T-helper 1 cell treated with Interleukin-12 subunit alpha and Interleukin-12 subunit beta and Interleukin-4 antibody, amounts not matched to agents 30 ng/mL and 1 ng/mL, for 36 hours (primary cell): Measurements from ENCODE around the gene STIL. TPM values are rescaled to one million over a fixed set of nuclear protein-coding genes. Genes with fewer than 3 reads are reported as not detected.
"Not testable (repeated sequence)": the region's sequence is repeated elsewhere in the genome, so short reads cannot be mapped to it uniquely, and the experiment has no call there.

ENCODE experiments used
- intact Hi-C: fragments of 100-400 bp; cut with micrococcal nuclease; formaldehyde crosslinking; loops from one replicate; pipeline ENCODE4 v1.15.1; 2024
- total RNA-seq: library from RNA; stranded (reverse); gene quantifications from 2 replicates; pipeline ENCODE4 v1.2.3, GENCODE V29; 2022

Gene STIL
- 28.4 and 32.0 TPM in 2 replicates for total RNA-seq

DNA sequence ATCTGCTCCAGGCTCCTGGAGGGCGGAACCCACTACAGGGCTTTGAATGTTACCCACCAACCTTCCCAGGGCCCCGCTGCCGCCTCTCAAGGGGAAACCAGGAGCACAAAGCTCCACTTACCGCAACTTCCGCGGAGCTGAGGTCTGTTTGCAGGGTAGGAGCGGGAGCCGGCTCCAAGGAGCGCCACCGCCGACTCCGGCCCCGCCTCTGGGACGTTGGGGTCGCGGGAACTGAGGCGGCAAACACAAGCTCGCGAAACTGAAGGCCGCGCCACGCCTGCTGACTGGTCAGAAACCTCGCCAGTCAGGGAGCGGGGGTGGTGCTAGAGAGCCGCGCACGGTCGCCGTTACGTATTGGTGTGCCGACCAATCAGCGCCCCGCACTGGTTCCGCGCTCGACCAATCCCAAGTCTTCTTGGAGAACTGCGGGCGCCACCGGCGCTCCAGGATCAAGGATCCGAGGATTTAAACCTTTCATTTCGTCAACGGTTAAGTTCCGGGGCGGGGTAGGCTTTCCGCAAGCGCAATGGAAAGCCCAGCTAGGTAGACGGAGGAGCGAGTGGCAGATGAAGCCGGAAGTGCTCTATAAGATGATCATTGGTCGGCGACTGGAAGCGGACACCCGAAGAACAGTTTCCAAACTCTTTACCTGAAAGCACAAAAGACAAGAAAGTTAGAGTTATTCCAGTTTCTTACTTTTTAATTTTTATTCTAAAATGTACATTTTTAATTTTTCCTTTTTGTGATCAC, at the start of gene STIL:
STIL (minus strand) TSS at position 233 of the 750 bp plus-strand sequence. CDS start 3,828 bp downstream, outside the sequence.
- intact Hi-C loops: loop anchor here (1.0 to 5.0 kb wide), 9 partner anchors 20 to 1822 kb away; partner anchors contain the start of genes EFCAB14, GPBP1L1, NSUN4 and TESK2

DNA sequence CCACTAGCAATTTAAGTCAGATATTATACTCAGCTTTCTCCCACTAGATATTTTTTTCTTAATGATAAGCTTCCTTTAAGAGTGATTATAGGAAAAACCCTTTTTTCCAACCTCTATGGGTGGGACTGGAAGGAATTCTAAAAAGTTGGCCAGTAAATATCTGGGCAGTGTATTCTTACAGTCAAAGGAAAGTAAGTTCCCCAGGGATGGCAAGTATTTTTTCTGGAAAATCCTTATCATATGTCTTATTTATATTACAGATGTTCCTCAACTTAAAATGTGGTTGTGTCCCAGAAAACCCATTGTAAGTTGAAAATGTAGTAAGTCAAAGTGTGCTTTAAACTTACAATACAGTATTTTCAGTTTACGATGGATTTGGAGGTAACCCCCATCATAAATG, 48.9 kb upstream of the STIL start:
- intact Hi-C loops: no loop called here

DNA sequence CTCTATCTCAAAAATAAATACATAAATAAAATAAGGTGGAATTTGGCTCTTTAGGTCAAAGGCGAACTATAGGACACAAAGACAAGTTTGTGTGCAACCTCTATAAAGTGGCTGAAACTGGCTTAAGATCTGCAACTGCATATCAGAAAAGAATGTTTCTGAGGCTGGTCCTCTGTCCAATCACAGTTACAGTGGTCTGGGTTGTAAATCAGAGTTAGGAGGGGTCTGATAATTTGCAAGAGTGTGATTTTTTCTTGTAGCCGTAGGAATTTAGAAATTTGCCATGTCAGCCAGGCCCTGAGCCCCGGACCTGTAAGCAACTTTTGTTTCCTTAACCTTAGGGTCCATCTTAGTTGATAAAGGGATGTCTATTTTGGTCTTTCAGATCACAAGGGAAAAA, 47.4 kb upstream of the STIL start:
- intact Hi-C loops: no loop called here

DNA sequence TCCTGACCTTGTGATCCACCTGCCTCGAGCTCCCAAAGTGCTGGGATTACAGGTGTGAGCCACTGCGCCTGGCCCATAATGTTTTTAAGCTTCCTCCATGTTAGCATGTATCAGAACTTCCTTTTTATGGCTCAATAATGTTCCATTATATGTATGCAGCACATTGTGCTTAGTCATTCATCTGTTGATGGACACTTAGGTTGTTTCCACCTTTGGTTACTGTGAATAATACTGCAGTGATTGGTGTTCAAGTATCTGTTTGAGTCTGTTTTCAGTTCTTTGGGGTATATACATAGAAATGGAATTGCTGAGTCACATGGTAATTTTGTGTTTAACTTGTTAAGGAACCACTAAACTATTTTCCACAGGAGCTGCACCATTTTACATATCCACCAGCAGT, 37.4 kb upstream of the STIL start:
- intact Hi-C loops: no loop called here

DNA sequence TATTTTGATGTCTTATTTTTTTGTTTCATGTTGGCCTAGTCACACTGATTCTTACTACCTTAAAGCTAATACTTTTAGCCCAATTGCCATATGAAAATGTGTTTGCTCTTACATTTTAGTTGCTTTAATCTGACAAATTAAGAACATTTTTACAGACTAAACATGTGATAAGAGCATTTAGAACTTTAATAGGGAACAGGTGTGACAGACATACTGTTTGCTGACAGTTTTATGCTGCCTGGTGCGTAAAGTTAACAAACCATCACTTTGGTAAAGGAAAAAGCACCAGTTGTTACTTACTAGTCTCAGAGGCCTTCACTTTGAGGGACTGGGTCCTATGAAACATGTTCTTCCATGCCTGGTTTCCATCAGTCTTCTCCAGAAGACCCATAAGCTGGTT, 34.3 kb upstream of the STIL start:
- intact Hi-C loops: no loop called here

DNA sequence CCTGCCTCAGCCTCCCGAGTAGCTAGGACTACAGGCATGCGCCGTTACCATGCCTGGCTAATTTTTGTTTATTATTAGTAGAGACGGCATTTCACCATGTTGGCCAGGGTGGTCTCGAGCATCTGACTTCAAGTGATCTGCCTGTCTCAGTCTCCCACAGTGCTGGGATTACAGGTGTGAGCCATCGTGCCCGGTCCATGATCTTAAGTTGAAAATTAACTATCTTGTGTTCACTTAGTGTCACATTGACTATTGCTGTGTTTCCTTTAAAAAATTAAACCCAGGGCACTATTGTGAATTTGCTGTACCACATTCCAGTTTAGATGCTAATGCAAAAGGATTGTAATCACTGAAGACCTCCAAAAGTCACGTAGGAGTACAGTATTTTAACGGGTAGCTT, 33.8 kb upstream of the STIL start:
- intact Hi-C loops: no loop called here

DNA sequence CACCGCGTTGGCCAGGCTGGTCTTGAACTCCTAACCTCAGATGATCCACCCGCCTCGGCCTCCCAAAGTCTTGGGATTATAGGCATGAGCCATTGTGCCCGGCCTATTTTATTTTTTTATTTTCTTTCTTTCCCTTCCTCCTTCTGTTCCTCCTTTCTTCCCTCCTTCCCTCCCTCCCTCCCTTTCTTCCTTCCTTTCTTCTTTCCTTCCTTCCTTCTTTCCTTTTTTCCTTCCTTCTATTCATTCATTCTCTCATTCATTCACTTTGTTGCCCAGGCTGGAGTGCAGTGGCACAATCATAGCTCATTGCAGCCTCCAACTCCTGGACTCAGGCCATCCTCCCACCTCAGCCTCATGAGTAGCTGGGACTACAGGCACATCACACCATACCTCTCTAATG, 33.0 kb upstream of the STIL start:
- intact Hi-C loops: not testable (repeated sequence)

DNA sequence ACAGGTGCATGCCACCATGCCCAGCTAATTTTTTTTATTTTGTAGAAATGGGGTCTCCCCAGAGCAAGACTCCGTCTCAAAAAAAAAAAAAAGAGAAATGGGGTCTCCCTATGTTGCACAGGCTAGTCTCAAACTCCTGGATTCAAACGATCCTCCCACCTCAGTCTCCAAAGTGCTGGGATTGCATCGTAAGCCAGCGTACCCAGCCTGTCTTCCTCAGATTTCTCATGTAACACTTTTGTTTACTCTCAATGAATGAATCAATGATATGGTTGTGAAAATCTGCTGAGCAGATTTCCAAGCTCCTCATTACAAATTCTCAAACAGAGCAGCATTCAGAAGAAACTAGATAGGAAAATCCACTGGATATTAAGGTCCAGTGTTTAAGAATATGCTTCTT, 26.3 kb upstream of the STIL start:
- intact Hi-C loops: no loop called here

DNA sequence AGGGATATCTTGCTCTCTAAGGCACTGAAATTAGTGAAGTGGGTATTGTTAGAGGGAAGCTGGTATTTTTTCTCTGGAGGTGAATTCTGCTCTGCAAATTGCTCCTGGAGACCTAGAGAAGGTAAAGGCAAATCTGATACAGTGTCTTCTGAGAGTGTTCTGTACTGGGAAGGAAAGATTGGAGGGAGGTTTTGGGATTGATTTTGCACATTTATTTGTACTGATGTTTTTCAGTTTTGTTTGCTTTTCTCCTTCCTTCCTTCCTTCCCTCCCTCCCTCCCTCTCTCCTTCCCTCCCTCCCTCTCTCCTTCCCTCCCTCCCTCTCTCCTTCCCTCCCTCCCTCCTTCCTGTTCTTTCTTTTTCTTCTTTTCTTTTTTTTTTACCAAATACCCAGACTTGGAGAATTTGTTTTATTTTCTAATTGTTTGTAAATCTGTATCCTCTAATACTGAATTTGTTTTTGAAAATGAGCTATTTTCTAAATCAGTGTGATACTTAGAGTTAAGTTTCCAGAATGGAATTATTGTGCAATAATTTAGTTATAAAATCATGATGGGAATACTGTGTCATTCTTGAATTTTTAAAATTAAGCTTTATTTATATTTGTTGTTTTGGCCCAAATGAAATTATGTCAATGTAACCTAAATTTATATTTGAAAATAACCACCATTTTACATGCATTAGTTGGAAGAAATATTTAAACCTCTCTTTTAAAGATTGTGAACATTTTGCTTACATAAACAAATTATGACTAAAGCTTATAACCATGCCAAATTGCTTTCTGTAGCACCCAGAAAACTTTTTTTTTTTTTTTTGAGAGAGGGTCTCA, 24.5 kb upstream of the STIL start:
- intact Hi-C loops: no loop called here

DNA sequence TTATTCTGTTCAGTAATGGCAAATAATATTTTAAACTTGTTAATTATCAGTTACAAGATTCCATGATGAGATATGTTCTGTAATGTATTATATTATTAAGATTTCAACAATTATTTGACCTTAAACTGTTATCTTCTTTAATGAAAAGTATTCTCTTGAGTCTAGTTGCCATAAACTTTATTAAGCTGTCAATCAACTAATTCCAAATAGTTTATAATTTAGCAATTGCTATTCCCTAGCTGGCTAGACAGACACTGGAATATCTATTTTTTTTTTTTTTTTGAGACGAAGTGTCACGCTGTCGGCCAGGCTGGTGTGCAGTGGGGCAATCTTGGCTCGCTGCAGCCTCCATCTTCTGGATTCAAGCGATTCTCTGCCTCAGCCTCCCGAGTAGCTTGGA, 23.4 kb upstream of the STIL start:
- intact Hi-C loops: no loop called here

DNA sequence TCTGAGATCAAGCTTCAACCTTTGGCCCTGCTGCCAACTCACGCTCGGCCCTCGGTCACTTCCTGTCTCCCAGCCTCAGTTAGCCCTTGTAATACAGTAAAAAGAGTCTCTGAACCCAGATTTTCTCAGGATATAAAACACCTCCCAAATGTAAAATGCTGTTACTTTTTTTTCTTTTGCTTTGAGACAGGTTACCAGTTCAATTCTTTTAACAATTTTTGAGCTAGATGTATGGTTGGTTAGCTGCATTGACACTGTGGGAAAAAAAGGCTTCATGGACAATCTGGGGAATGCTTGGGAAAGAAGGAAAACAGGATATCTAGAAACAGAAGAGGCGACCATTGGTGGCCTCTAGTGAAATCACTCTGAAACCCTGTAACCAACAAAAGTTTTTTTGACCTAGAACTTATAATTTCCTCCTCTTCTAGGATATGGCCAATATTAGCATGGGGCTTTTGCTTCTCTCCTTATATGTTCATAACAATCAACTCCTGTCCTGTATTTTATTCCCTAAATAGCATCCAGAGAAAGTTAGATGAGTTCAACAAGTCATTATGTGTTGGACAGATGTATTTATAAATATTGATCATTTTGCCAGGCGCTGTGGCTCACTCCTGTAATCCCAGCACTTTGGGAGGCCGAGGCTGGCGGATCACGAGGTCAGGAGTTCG, 21.0 kb upstream of the STIL start:
- intact Hi-C loops: loop anchor here (1.0 to 5.0 kb wide), 7 partner anchors 21 to 1088 kb away; partner anchors contain the start of genes PDZK1IP1, RAD54L and STIL

DNA sequence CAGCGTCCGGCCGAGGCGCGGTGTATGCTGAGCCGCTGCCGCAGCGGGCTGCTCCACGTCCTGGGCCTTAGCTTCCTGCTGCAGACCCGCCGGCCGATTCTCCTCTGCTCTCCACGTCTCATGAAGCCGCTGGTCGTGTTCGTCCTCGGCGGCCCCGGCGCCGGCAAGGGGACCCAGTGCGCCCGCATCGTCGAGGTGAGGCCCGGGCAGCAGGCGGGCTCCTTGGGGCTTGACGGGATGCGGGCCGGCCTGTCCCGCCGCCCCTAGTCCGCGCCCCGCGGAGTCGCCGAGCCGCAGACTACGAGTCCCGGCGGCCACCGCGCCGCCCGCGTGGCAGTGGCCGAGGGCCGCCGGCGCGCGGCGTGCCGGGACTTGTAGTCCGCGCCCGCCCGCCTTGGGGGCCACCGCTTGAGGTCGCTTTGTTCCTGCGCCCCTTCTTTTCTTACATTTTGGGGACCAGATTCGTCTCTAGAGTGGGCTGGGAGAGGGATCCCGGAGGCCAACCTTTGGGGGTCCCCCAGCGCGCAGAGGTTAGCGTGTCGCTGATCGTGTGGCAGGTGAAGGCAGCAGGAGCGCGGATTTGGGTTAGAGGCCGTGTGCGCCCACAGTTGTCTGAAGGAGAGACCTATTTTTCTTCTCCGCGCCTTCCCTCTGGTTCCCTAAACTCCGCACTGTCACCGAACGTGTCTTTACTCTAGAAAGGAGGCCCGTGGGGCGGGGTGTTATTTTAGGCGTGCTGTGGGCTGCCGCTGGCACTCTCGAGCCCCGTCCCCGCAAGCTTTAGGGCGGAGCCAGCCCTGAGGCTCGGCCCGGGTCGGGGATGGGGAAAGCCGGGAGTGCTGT, 20.2 kb upstream of the STIL start:
- intact Hi-C loops: loop anchor here (1.0 to 5.0 kb wide), 8 partner anchors 20 to 1087 kb away; partner anchors contain the start of genes EFCAB14, PDZK1IP1, RAD54L and STIL

DNA sequence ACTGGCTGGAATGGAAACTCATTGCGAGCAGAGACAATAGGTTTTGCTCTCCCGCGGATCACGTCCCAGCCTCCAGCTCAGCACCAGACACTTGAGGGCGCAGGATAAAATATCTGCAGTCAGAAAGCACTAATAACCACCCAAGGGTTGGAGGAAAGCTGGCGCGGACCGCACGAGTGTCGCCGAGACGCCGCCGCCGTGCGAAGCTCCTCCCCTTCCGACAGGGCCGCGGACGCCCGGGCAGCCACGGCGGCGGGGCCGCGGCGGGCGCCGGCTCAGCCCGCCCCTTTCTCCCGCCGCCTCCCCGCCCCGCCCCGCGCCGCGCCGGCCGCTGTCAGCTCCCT, 19.6 kb upstream of the STIL start, which contains the start of gene CMPK1:
CMPK1 (plus strand) TSS at position 213 of the 344 bp plus-strand sequence. CDS start 156 bp downstream, outside the sequence.
- intact Hi-C loops: loop anchor here (1.0 to 5.0 kb wide), 2 partner anchors 141 to 614 kb away; partner anchors contain the start of genes EFCAB14 and PDZK1IP1

DNA sequence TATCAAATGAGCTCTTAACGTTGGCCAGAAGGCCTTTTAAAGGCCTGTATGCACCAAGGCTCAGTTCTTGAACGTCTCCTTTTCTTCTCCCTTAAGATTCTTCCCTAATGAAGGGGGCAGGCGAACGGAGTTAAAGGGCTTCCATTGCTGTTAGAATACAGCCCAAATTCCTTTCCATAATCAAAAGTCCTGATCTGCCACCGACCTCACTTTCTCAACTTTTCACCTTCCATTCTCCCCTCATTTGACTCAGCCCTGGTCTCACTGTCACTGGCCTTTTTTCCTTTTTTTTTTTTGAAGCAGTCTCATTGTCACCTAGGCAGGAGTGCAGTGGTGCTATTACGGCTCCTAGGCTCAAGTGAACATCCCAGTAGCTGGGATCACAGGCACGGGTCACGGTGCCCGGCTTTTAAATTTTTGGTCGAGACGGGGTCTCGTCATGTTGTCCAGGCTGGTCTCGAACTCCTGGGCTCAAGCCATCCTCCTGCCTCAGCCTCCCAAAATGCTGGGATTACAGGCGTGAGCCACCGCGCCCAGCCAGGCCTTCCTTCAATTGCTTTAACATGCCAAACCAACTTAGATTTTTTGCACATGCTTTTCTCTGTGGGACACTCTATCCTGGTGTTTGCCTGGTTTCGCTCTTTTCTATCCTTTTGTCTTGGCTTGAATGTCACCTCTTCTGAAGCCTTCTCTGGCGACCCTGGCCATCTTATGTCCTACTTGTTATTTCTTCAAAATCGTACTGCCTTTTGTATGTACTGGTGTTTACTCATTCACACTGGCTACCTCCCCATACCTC, 19.0 kb upstream of the STIL start:
- intact Hi-C loops: loop anchor here (1.0 to 5.0 kb wide), 2 partner anchors 141 to 614 kb away; partner anchors contain the start of genes EFCAB14 and PDZK1IP1

DNA sequence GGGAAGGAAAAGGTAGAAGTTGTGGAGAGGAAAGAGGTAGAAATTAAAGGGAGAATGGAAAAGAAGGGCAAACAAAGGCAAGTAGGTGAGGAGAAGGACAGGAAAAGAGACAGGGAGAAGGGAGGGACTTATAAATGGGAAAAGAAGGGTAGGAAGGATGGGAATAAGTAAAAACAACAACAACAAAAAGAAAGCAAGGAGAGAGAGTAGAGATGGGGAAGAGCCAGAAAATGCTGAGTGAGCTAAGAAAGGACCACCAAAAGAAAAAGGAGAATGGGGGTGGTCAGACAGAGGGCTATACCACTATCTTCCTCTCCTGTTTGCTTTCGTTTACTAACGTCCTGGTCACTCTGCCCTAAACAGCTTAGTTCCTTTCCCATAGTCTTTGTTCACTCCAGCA, 17.9 kb upstream of the STIL start:
- intact Hi-C loops: loop anchor here (5.0 kb wide), 1 partner anchor 140 kb away; the partner anchor contains the start of gene PDZK1IP1

DNA sequence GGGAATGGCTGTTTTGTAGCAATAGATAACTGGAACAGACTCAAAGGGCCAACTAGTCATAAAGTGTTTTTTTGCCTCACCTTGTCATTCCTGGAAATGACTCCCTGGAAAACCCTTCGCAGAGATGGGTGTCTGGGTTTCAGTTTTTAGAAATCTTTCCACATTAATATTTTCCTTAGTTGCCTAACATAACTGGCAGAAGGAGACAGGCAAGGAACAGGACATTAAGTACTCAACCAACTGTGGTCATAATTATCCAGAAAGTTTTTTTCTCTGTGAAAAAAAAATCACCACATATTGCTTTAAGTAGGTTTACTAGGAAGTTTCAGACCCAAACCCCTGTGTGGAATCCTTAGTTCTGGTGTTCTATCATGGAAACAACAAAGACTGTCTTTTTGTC, 16.3 kb upstream of the STIL start:
- intact Hi-C loops: loop anchor here (5.0 kb wide), 1 partner anchor 138 kb away; the partner anchor contains the start of gene PDZK1IP1

DNA sequence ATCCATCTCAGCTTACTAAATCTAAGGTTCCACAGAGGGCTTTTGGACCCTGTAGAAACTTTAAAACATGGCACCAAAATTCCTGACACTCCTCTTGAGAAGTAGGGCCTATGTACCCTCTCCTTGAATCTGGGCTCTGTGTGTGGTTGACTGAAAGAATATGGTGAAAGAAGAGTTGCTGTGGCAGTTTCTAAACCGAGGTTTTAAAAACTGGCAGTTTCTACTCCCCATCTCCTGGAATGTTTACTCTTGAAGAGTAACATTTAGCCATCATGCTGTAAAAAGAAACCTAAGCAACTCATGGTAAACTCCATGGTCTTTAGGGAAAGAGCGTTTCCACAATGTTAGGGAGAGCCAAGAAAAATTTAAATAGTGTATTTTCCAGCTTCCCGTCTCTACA, 15.0 kb upstream of the STIL start:
- intact Hi-C loops: no loop called here

DNA sequence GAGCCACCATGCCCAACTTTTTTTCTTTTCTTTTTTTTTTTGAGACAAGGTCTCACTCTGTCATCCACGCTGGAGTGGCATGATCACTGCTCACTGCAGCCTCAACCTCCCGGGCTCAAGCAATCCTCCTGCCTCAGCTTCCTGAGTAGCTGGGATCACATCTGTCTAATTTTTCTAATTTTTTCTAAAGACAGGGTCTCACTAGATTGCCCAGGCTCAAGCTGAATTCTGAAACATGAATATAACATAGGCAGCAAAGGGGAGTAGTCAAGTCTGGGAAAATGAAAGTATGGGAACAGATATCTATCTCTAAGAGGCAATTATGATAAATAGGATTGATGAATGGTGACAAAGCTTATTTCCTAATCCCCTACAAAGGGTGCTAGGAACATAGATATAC, 12.3 kb upstream of the STIL start:
- intact Hi-C loops: no loop called here

DNA sequence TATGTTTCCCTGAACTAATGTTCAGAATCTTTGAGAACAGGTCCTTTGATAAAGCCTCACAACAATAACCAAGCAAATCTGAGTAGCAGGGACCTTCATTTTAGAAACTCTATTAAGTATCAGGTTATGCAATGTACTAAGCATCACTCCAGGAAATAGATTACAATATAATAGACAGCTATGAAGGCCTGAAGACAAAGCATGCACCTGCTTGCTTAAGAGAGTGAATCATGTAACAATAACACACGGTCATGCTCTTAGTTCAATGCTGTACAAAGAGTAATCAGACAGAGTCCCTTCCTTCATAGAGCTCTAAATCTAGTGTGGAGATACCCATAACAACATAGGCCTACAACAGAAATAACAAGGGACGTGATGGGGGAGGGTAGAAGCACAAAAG, 11.6 kb upstream of the STIL start:
- intact Hi-C loops: no loop called here

DNA sequence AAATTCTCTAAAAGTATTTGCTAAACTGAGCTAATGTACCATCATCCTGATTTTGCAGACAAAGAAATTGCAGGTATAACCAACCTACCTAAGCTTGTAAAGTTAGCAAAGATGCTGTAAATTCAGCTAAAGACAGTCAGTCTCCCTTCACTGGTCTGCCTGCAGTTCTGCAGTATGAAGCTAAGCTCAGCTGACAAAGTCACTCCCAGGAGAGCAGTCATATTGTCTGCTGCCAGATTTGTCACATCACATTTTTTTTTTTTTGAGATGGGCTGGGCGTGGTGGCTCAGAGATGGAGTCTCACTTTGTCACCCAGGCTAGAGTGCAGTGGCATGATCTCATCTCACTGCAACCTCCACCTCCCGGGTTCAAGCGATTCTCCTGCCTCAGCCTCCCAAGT, 10.7 kb upstream of the STIL start:
- intact Hi-C loops: no loop called here
